Measurements from ENCODE around the gene LRP11. TPM values are rescaled to one million over a fixed set of nuclear protein-coding genes. Genes with fewer than 3 reads are reported as not detected.
"Not testable (repeated sequence)": the region's sequence is repeated elsewhere in the genome, so short reads cannot be mapped to it uniquely, and the experiment has no call there.

The LRP11 gene
- total and polyA plus RNA-seq, 7 donors: 1.6 to 29.6 (median 7.9) TPM

GRCh38 chr6:149852180-149852579 lies 12.0 kb downstream of the LRP11 start:
- DNase-seq: peak in 1 of 2 donors; percentile 72
- WGBS, 3 donors: 22 to 41% (median 33%) methylated on average over 6 of the region's 6 CpGs

GRCh38 chr6:149851461-149852110 lies 12.6 kb downstream of the LRP11 start:
- WGBS, 3 donors: 86 to 91% (median 88%) methylated on average over 5 of the region's 5 CpGs
- Histone ChIP-seq H3K27ac (peak overlapping the region; percentile 89), H3K4me1 (peaks cover 37% of the 10 kb centered on the region), H3K9me3 (no peaks in the 10 kb centered on the region), H3K36me3 (ENCODE audit: insufficient read depth in 1 of 2, low read depth in 1 of 2) (no peaks in the 10 kb centered on the region), H3K27me3 (ENCODE audit: insufficient read depth in 3 of 3, low read length in 2 of 3) (no peaks in the 10 kb centered on the region), H3K4me3 (no peak overlapping the region)
- ATAC-seq (peak in 3 of 4 donors; percentile 50 to 54 (median 50)), DNase-seq (no peak)
- TF ChIP-seq CTCF (IDR thresholded peaks at IDR 0.05): no peak
- intact Hi-C loops (cut with DNase I): no loop called here

More at GRCh38 chr6:149852180-149852579, 12.0 kb downstream of the LRP11 start:
- intact Hi-C loops (cut with DNase I): no loop called here
- H3K27me3 ChIP-seq (ENCODE audit: insufficient read depth in 3 of 3, low read length in 2 of 3): no peaks in the 10 kb centered on the region
- H3K9me3 ChIP-seq: no peaks in the 10 kb centered on the region
- no peak for TF ChIP-seq CTCF (IDR thresholded peaks at IDR 0.05)
- H3K4me3 ChIP-seq: no peak overlapping the region
- no peaks in the 10 kb centered on the region for H3K36me3 ChIP-seq (ENCODE audit: insufficient read depth in 1 of 2, low read depth in 1 of 2)
- ATAC-seq: peak; percentile 62 to 91 (median 85)
- H3K4me1 ChIP-seq: peaks cover 37% of the 10 kb centered on the region
- H3K27ac ChIP-seq: peak overlapping the region; percentile 89

- H3K27ac ChIP-seq: peak overlapping the region; percentile 10
- peaks cover 44% of the 10 kb centered on the region for H3K4me1 ChIP-seq
- H3K36me3 ChIP-seq (ENCODE audit: insufficient read depth in 1 of 2, low read depth in 1 of 2); H3K27me3 ChIP-seq (ENCODE audit: insufficient read depth in 3 of 3, low read length in 2 of 3); H3K4me3 ChIP-seq; ATAC-seq; H3K9me3 ChIP-seq; DNase-seq: not testable (repeated sequence)
- intact Hi-C loops (cut with DNase I): loop anchor here (5.0 to 10.0 kb wide), 2 partner anchors 46 to 49 kb away; partner anchors contain the start of gene RAET1E (in 2 of the 2)
- WGBS, 3 donors: 73 to 90% (median 85%) methylated on average over 4 of the region's 4 CpGs
Observed at GRCh38 chr6:149848343-149848742, 15.8 kb downstream of the LRP11 start.

- Histone ChIP-seq H3K36me3 (ENCODE audit: insufficient read depth in 1 of 2, low read depth in 1 of 2) (peaks cover 0 to 1% of the 10 kb centered on the region in 2 donors), H3K27ac (peak overlapping the region; percentile 64), H3K9me3 (no peaks in the 10 kb centered on the region), H3K4me3 (no peak overlapping the region), H3K4me1 (peaks cover 44% of the 10 kb centered on the region), H3K27me3 (ENCODE audit: insufficient read depth in 3 of 3, low read length in 2 of 3) (no peaks in the 10 kb centered on the region)
- intact Hi-C loops (cut with DNase I): loop anchor here (5.0 to 10.0 kb wide), 2 partner anchors 47 to 49 kb away; partner anchors contain the start of gene RAET1E (in 2 of the 2)
- ATAC-seq: no peak
- WGBS, 3 donors: 84 to 90% (median 90%) methylated on average over 4 of the region's 4 CpGs
- no peak for DNase-seq
- TF ChIP-seq CTCF (IDR thresholded peaks at IDR 0.05): no peak
Observed at GRCh38 chr6:149847939-149848267, 16.3 kb downstream of the LRP11 start.

- intact Hi-C loops (cut with DNase I): loop anchor here (5.0 to 10.0 kb wide), 2 partner anchors 48 to 51 kb away; partner anchors contain the start of gene RAET1E (in 2 of the 2)
- Histone ChIP-seq H3K36me3 (ENCODE audit: insufficient read depth in 1 of 2, low read depth in 1 of 2) (peaks cover 0 to 17% of the 10 kb centered on the region in 2 donors), H3K4me3 (no peak overlapping the region), H3K27ac (peak overlapping the region; percentile 81), H3K27me3 (ENCODE audit: insufficient read depth in 3 of 3, low read length in 2 of 3) (no peaks in the 10 kb centered on the region), H3K4me1 (peaks cover 32% of the 10 kb centered on the region), H3K9me3 (no peaks in the 10 kb centered on the region)
- DNase-seq (peak; percentile 58 to 73), ATAC-seq (peak; percentile 63 to 75 (median 72))
- WGBS, 3 donors: 40 to 53% (median 46%) methylated on average over 7 of the region's 7 CpGs
- no peak for TF ChIP-seq CTCF (IDR thresholded peaks at IDR 0.05)
Observed at GRCh38 chr6:149846321-149846720, 17.8 kb downstream of the LRP11 start.

Data from psoas muscle (tissue), 8 donors.